Right atrium auricular region (tissue), 2 donors: ENCODE measurements around the gene STAU1. TPM values are rescaled to one million over a fixed set of nuclear protein-coding genes. Genes with fewer than 3 reads are reported as not detected.

Experiments
- DNase-seq: peaks from one replicate; pipeline ENCODE4 v3.0.0-alpha.2; 2019; ENCODE audit warnings: low spot score
- H3K27ac ChIP-seq, 2 donors: fragments of 200-600 bp; sonication (generic); 1 replicate in 1 of 2; 2 replicates in 1 of 2; pipeline ENCODE4 v1.5.1; 2016 to 2019
- H3K27me3 ChIP-seq, 2 donors: fragments of 200-600 bp; sonication (generic); one replicate each; pipeline versions ENCODE4 v1.5.1 to v1.6.0; 2017 to 2019
- H3K36me3 ChIP-seq: fragments of 200-600 bp; sonication (generic); one replicate; pipeline ENCODE4 v1.5.1; 2016
- H3K4me1 ChIP-seq, 2 donors: fragments of 200-600 bp; sonication (generic); one replicate each; pipeline versions ENCODE4 v1.5.1 to v1.6.0; 2017 to 2019
- H3K4me3 ChIP-seq, 2 donors: fragments of 200-600 bp; sonication (generic); 1 replicate in 1 of 2; 2 replicates in 1 of 2; pipeline ENCODE4 v1.5.1; 2017 to 2019; ENCODE audit warnings: mild to moderate bottlenecking in 1 of 2, moderate library complexity in 1 of 2
- H3K9me3 ChIP-seq, 2 donors: fragments of 200-600 bp; sonication (generic); one replicate each; pipeline ENCODE4 v1.5.1; 2019
- CTCF ChIP-seq, 2 donors: fragments of 200-600 bp; sonication (generic); IDR thresholded peaks; one replicate each; pipeline ENCODE4 v1.5.1; 2019; ENCODE audit warnings: antibody characterized with exemption in 2 of 2
- total RNA-seq, 2 donors: library from RNA; depleted of rRNA; stranded (reverse); fragments of >200 nt; gene quantifications; one replicate each; pipeline ENCODE4 v1.1.0, GENCODE V29; 2016

Gene STAU1
- total RNA-seq, 2 donors from 2014 or later, result 62.9 to 77.0 TPM

DNA sequence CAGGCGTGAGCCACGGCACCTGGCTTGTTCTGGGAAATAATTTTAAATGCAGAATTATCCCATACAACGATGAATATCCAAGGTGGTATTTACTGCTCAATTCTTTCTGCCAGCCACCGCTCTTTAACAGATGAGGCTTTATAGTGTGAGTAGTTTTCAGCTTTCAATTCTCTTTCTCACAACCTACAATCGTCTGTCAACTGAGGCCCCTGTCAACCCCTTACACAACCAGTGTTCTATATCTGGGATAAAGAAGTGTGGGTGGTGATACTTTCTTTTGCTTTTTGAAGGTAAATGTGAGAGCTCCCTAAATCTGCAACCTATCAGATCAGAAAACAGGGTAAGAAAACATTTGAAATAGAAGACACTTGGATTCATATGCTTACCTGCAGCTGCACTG, 22.5 kb downstream of the STAU1 start:
- no peak for TF ChIP-seq CTCF (IDR thresholded peaks at IDR 0.05)
- Histone ChIP-seq H3K4me3 (no peak overlapping the region), H3K27me3 (no peaks in the 10 kb centered on the region), H3K36me3 (peaks cover 30% of the 10 kb centered on the region), H3K4me1 (peaks cover 0 to 28% of the 10 kb centered on the region in 2 donors), H3K9me3 (no peaks in the 10 kb centered on the region), H3K27ac (no peak overlapping the region)
- no peak for DNase-seq

DNA sequence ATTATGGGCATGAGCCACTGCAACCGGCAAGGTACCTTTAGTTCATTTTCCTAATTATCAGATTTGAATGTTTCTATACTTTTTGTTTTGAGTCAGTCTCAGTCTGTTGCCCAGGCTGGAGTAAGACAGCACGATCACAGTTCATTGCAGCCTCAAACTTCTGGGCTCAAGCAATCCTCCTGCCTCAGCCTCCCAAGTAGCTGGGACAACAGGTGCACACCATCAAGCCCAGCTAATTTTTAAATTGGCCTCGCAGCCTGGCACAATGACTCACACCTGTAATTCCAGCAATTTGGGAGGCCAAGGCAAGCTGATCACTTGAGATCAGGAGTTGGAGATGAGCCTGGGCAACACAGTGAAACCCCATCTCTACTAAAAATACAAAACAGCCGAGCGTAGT, 24.4 kb downstream of the STAU1 start:
- no peak overlapping the region for H3K4me3 ChIP-seq
- H3K9me3 ChIP-seq, result no peaks in the 10 kb centered on the region
- H3K27me3 ChIP-seq, result no peaks in the 10 kb centered on the region
- DNase-seq, result no peak
- TF ChIP-seq CTCF (IDR thresholded peaks at IDR 0.05), result no peak
- H3K36me3 ChIP-seq, result peaks cover 30% of the 10 kb centered on the region
- H3K27ac ChIP-seq, result no peak overlapping the region
- peaks cover 0 to 24% of the 10 kb centered on the region in 2 donors for H3K4me1 ChIP-seq

DNA sequence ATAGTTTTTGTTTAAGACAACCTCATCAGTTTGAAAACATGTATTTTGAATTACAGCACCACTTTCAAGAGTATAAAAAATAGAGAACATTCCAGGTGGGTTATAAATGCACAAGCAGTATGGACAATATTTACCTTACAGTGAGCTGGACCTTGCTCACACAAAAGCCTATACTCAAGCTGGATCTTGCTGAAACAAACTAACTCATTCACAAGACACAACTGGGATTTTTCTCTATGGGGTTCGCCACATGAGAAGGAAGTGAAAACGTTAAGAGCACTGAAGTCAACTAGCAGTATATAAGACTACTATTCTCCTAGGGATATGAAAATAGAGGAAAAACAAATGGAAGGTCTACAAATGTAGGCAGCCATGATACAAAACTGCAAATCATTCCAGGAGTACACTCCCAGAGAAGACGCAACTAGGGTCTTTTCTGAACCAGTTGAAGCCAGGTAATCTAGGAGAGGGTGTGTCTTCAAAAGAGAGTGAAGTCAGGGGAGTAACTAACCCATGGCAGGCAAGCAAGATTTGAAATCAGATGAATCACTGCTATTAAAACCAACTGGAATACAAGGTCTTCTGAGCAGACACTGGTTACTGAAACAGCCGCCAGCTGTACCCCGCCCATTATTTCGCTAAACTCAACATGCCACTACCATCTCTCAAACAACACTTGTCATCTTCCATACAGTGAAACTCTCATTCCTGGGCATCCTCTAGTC, 26.5 kb downstream of the STAU1 start:
- no peak for TF ChIP-seq CTCF (IDR thresholded peaks at IDR 0.05)
- H3K27me3 ChIP-seq, result no peaks in the 10 kb centered on the region
- no peak overlapping the region for H3K4me3 ChIP-seq
- H3K4me1 ChIP-seq, result peaks cover 0 to 3% of the 10 kb centered on the region in 2 donors
- H3K27ac ChIP-seq, result no peak overlapping the region
- H3K36me3 ChIP-seq, result peaks cover 40% of the 10 kb centered on the region
- H3K9me3 ChIP-seq, result no peaks in the 10 kb centered on the region
- no peak for DNase-seq

- no peaks in the 10 kb centered on the region for H3K27me3 ChIP-seq
- no peak overlapping the region for H3K4me3 ChIP-seq
- H3K27ac ChIP-seq, result no peak overlapping the region
- no peak for DNase-seq
- peaks cover 33% of the 10 kb centered on the region for H3K36me3 ChIP-seq
- no peaks in the 10 kb centered on the region for H3K9me3 ChIP-seq
- H3K4me1 ChIP-seq, result no peaks in the 10 kb centered on the region
- no peak for TF ChIP-seq CTCF (IDR thresholded peaks at IDR 0.05)
Observed at GRCh38 chr20:49160057-49160929, 27.8 kb downstream of the STAU1 start.

DNA sequence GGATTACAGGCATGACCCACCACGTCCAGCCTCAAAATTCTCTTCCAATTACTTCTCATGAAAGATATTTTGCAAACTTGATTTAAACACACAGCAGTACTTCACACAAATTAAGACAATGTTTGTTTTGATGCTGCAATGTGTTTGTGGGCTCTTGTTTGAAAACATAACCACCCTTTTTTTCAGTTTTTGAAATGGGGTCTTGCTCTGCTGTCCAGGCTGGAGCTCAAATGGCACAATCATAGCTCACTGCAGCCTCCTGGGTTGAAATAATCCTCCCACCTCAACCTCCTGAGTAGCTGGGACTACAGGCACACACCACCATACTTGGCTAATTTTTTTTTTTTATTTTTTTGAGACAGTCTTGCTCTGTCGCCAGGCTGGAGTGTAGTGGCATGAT, 31.0 kb downstream of the STAU1 start:
- no peak overlapping the region for H3K27ac ChIP-seq
- no peak for TF ChIP-seq CTCF (IDR thresholded peaks at IDR 0.05)
- no peaks in the 10 kb centered on the region for H3K4me1 ChIP-seq
- peaks cover 28% of the 10 kb centered on the region for H3K36me3 ChIP-seq
- DNase-seq, result no peak
- no peaks in the 10 kb centered on the region for H3K9me3 ChIP-seq
- no peak overlapping the region for H3K4me3 ChIP-seq
- no peaks in the 10 kb centered on the region for H3K27me3 ChIP-seq
